ENCODE results near the gene TRIP13.
A peak's percentile ranks its signal among the peaks of the same experiment; 100 is the strongest.
"Not testable (repeated sequence)": the region's sequence is repeated elsewhere in the genome, so short reads cannot be mapped to it uniquely, and the experiment has no call there.

Gene TRIP13

DNA sequence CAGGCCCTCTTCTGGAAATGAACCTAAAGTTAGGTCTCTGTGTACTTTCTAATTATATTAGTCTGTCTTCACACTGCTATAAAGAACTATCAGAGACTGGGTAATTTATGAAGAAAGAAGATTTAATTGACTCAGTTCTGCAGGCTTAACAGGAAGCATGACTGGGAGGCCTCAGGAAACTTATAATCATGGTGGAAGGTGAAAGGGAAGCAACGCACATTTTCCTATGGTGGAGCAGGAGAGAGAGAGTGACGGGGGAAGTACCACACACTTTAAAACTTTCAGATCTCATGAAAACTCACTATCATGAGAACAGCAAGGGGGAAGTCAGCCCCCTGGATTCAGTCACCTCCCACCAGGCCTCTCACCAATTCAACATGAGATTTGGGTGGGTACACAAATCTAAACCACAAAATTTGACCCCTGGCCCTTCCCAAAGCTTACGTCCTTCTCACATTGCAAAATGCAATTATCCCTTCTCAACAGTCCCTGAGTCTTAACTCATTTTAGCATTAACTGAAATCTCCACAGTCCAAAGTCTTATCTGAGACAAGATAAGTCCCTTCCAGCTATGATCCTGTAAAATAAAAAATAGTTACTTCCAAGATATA is 40.7 kb downstream of the TRIP13 start:
- TF ChIP-seq, protein P1, sequence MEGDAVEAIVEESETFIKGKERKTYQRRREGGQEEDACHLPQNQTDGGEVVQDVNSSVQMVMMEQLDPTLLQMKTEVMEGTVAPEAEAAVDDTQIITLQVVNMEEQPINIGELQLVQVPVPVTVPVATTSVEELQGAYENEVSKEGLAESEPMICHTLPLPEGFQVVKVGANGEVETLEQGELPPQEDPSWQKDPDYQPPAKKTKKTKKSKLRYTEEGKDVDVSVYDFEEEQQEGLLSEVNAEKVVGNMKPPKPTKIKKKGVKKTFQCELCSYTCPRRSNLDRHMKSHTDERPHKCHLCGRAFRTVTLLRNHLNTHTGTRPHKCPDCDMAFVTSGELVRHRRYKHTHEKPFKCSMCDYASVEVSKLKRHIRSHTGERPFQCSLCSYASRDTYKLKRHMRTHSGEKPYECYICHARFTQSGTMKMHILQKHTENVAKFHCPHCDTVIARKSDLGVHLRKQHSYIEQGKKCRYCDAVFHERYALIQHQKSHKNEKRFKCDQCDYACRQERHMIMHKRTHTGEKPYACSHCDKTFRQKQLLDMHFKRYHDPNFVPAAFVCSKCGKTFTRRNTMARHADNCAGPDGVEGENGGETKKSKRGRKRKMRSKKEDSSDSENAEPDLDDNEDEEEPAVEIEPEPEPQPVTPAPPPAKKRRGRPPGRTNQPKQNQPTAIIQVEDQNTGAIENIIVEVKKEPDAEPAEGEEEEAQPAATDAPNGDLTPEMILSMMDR (IDR thresholded peaks at IDR 0.05; ENCODE audit: low read depth, low read length, missing control alignments) = no peak
- Histone ChIP-seq H3K27me3 (replicated peaks) (peaks cover 17% of the 10 kb centered on the region), H3K36me3 (replicated peaks) (no peaks in the 10 kb centered on the region), H3K4me3 (ENCODE audit: low read depth, low read length) (no peak overlapping the region), H3K27ac (no peak overlapping the region)
- in situ Hi-C loops (cut with HindIII; ENCODE audit: low pct_ligation_motif_present, low sequenced_read_pairs) = loop anchor here (25.0 kb wide), 1 partner anchor 229 kb away; no protein-coding TSS in a partner anchor
- DNase-seq = no peak

DNA sequence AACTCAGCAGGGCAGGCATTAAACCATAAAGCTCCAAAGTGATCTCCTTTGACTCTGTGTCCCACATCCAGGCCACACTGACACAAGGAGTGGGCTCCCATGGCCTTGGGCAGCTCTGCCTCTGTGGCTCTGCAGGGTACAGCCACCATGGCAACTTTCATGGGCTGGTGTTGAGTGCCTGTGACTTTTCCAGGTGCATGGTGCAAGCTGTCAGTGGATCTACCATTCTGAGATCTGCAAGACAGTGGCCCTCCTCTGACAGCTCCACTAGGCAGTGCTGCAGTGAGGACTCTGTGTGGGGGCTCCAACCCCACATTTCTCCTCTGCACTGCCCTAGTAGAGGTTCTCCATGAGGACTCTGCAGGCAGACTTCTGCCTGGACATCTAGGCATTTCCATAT is 41.3 kb downstream of the TRIP13 start:
- not testable (repeated sequence) for DNase-seq; H3K36me3 ChIP-seq (replicated peaks); H3K27ac ChIP-seq; H3K4me3 ChIP-seq (ENCODE audit: low read depth, low read length)
- H3K27me3 ChIP-seq (replicated peaks) = peaks cover 17% of the 10 kb centered on the region
- in situ Hi-C loops (cut with HindIII; ENCODE audit: low pct_ligation_motif_present, low sequenced_read_pairs) = loop anchor here (25.0 kb wide), 1 partner anchor 228 kb away; no protein-coding TSS in a partner anchor

DNA sequence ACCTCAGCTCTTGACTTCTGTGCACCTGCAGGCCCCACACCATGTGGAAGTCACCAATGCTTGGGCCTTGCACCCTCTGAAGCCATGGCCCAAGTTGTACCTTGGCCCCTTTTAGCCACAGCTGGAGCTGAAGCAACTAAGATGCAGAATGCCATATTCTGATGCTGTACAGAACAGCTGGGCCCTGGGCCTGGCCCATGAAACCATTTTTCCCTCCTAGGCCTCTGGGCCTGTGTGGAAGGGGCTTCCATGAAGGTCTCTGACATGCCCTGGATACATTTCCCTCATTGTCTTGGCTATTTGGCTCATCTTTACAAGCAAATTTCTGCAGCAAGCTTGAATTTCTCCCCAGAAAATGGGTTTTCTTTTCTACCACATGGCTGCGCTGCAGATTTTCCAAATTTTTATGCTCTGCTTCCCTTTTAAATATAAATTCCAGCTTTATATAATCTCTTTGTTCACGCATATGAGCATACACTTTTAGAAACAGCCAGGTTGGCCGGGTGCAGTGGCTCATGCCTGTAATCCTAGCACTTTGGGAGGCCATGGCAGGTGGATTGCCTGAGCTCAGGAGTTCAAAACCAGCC is 41.8 kb downstream of the TRIP13 start:
- not testable (repeated sequence) for H3K27ac ChIP-seq; H3K4me3 ChIP-seq (ENCODE audit: low read depth, low read length); H3K36me3 ChIP-seq (replicated peaks); DNase-seq
- TF ChIP-seq, protein P1 (IDR thresholded peaks at IDR 0.05; ENCODE audit: low read depth, low read length, missing control alignments) = peak; percentile 25
- in situ Hi-C loops (cut with HindIII; ENCODE audit: low pct_ligation_motif_present, low sequenced_read_pairs) = loop anchor here (25.0 kb wide), 1 partner anchor 228 kb away; no protein-coding TSS in a partner anchor
- H3K27me3 ChIP-seq (replicated peaks) = peaks cover 17% of the 10 kb centered on the region

DNA sequence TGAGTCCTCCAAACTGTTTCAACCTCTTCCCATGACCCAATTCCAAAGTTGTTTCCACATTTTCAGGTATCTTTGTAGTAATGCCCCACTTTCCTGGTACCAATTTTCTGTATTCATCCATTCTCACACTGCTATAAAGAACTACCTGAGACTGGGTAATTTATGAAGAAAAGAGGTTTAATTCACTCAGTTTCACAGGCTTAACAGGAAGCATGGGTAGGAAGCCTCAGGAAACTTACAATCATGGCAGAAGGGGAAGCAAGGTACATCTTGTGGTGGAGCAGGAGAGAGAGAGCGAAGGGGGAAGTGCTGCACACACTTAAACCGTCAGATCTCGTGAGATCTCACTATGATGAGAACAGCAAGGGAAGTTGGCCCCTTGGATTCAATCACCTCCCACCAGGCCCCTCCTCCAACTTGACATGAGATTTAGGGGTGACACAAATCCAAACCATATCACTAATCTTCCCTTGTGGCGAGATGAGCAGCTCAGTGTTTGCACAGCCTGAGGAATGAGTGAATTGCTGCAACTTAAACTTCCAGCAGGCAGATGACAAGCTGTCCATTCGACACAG is 42.9 kb downstream of the TRIP13 start:
- peaks cover 17% of the 10 kb centered on the region for H3K27me3 ChIP-seq (replicated peaks)
- DNase-seq = no peak
- TF ChIP-seq, protein P1 (IDR thresholded peaks at IDR 0.05; ENCODE audit: low read depth, low read length, missing control alignments) = no peak
- no peak overlapping the region for H3K4me3 ChIP-seq (ENCODE audit: low read depth, low read length)
- no peak overlapping the region for H3K27ac ChIP-seq
- H3K36me3 ChIP-seq (replicated peaks) = no peaks in the 10 kb centered on the region
- in situ Hi-C loops (cut with HindIII; ENCODE audit: low pct_ligation_motif_present, low sequenced_read_pairs) = loop anchor here (25.0 kb wide), 1 partner anchor 227 kb away; no protein-coding TSS in a partner anchor

DNA sequence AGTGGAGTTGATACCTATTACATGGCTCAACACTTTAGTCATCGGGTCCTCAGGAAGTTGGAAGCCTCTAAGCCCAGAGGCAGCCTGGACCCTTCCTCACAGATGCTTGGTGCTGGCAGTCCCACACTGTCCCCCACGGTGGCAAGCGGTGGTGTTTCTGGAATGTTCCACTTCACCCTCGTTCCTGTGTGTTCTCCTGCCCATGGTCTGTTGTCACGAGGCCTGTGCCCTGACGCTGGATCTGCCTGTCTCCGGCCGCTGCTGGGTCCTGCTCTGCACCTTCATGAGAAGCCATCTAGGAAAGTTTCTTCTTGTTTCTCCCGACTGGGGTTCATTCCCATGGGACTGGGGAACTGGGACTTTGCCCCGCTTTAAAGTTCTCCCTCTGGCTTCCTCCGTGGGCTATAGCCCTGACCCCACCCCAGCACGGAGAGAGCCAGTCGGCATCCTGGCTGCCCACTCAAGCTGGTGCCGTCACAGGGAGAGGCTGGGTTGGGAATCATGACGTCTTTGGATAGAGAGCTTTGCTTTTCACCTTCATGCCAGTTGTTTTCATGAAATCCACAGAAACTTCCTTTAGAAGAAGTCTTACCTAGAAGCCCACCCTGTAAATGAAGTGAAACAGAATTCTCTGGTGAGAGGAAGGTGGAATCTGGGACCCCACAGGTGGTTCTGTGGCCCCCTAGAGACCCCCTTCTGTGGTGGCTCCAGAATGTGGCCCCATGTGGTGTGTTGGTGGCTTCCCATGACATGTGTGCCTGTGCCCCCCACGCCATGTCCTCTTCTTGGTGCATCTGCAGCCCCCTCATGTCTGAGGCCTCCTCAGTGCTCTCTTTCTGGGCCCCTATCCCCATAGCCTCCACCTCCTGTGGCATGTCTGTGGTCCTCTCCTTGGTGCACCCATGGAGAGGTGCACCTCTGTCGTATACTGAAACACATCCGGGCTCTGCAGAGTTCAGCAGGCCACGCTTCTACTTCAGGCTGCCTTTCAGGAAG is 43.8 kb downstream of the TRIP13 start:
- Histone ChIP-seq H3K4me3 (ENCODE audit: low read depth, low read length) (no peak overlapping the region), H3K27ac (no peak overlapping the region), H3K27me3 (replicated peaks) (peaks cover 19% of the 10 kb centered on the region), H3K36me3 (replicated peaks) (no peaks in the 10 kb centered on the region)
- TF ChIP-seq, protein P1 (IDR thresholded peaks at IDR 0.05; ENCODE audit: low read depth, low read length, missing control alignments) = no peak
- in situ Hi-C loops (cut with HindIII; ENCODE audit: low pct_ligation_motif_present, low sequenced_read_pairs) = loop anchor here (25.0 kb wide), 1 partner anchor 226 kb away; no protein-coding TSS in a partner anchor
- DNase-seq = no peak

Measured in brain microvascular endothelial cell (primary cell).